ENCODE data around the gene PCDHA2. TPM values are rescaled to one million over a fixed set of nuclear protein-coding genes. Genes with fewer than 3 reads are reported as not detected.
A peak's percentile ranks its signal among the peaks of the same experiment; 100 is the strongest.

The PCDHA2 gene
- polyA plus RNA-seq (2013, experiment 1 of 2), result 0.92 TPM
- 0.97 TPM for polyA plus RNA-seq (2013, experiment 2 of 2)

DNA sequence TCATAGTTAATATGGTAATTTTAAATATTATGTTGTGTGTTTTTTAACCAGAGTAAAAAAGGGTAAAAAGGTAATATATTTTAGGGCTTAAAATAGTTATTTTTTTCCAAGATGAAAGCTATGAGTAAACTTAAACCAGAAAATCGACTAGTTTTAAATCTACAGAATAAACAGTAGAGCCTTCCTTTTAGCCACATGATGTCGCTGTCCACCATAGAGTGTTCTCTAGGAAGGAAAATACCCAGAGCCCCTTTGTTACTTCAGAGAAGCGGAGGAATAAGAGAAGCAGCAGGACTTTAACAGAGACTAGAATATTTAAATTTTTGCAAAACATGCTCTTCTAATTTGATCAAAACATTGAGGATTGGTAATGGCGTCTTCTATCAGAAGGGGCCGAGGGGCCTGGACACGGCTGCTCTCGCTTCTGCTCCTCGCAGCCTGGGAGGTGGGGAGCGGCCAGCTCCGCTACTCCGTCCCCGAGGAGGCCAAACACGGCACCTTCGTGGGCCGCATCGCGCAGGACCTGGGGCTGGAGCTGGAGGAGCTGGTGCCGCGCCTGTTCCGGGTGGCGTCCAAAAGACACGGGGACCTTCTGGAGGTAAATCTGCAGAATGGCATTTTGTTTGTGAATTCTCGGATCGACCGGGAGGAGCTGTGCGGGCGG, at the start of gene PCDHA2:
PCDHA2 (plus strand) TSS at position 258 of the 664 bp plus-strand sequence.
- Histone ChIP-seq H2AFZ (ENCODE audit: low read length) (no peak within 1 kb of the TSS), H2BK5ac (ENCODE audit: low read length) (no peak within 1 kb of the TSS), H2AK5ac (ENCODE audit: low read depth, low read length) (no peak within 1 kb of the TSS), H3K4me3 (ENCODE audit: low read length in 2 of 2) (peak within 1 kb of the TSS in 1 of 2 donors; percentile 73), H3K79me1 (ENCODE audit: low read depth, low read length) (peaks cover 3% of the 10 kb centered on the region), H3K23ac (ENCODE audit: low read depth, low read length, poor library complexity) (no peak within 1 kb of the TSS), H2BK15ac (ENCODE audit: low read length) (no peak within 1 kb of the TSS), H3K4ac (ENCODE audit: low read length) (no peak within 1 kb of the TSS), H4K8ac (ENCODE audit: low read depth, low read length) (no peak within 1 kb of the TSS), H3K36me3 (replicated peaks in 1 of 2; ENCODE audit: control insufficient read depth in 2 of 2, insufficient read depth in 2 of 2, low read length in 2 of 2) (peaks cover 0 to 8% of the 10 kb centered on the region in 2 donors), H3K14ac (ENCODE audit: low read length) (no peak within 1 kb of the TSS), H2BK12ac (ENCODE audit: low read length) (no peak within 1 kb of the TSS), H3K27ac (replicated peaks; ENCODE audit: low read length) (no peak within 1 kb of the TSS), H3K4me2 (ENCODE audit: insufficient read depth, low read length, poor library complexity, severe bottlenecking) (no peak within 1 kb of the TSS), H3K9me3 (replicated peaks in 1 of 2; ENCODE audit: control insufficient read depth in 2 of 2, insufficient read depth in 1 of 2, low read depth in 1 of 2, low read length in 2 of 2) (peaks cover 24 to 41% of the 10 kb centered on the region in 2 donors), H4K91ac (ENCODE audit: low read depth, low read length, poor library complexity) (no peak within 1 kb of the TSS), H3K18ac (ENCODE audit: low read length) (no peak within 1 kb of the TSS), H3K9ac (ENCODE audit: low read depth, low read length, poor library complexity) (no peak within 1 kb of the TSS), H2BK120ac (ENCODE audit: low read depth, low read length) (no peak within 1 kb of the TSS), H3K4me1 (ENCODE audit: control insufficient read depth in 2 of 2, insufficient read depth in 1 of 2, low read depth in 1 of 2, low read length in 2 of 2) (no peaks in the 10 kb centered on the region), H3K27me3 (ENCODE audit: control insufficient read depth in 3 of 3, insufficient read depth in 3 of 3, low read depth in 1 of 3, low read length in 3 of 3) (no peaks in the 10 kb centered on the region)
- WGBS, 2 donors (ENCODE audit: extremely low coverage in 2 of 2, insufficient read length in 2 of 2, insufficient replicate concordance in 1 of 2), result no CpG with 5 or more reads among the region's 27 CpGs
- no peak for DNase-seq (ENCODE audit: low spot score)

DNA sequence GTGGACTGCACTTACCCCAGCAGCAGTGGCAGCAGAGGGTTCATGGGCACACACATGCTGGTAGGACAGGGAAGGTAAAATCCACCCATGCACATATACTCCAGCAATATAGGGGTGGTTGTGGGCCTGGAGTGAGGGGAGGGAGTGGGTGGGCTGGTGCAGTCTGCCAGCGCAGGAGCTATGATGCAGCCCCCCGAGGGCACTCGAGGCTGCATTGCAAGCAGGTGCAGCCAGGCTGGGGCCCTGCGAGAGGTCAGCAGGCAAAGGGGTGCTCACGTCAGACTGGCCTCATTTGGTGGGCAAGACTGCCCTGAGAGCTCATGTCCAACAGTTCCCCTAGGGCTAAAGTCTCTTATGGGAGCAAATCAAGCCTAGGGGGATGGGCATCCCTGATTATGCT, 41.1 kb upstream of the PCDHA2 start:
- H3K23ac ChIP-seq (ENCODE audit: low read depth, low read length, poor library complexity), result no peak overlapping the region
- no peak overlapping the region for H3K4me3 ChIP-seq (ENCODE audit: low read length in 2 of 2)
- no peak overlapping the region for H3K4me2 ChIP-seq (ENCODE audit: insufficient read depth, low read length, poor library complexity, severe bottlenecking)
- no peak overlapping the region for H2AK5ac ChIP-seq (ENCODE audit: low read depth, low read length)
- no peak overlapping the region for H2AFZ ChIP-seq (ENCODE audit: low read length)
- H3K4me1 ChIP-seq (ENCODE audit: control insufficient read depth in 2 of 2, insufficient read depth in 1 of 2, low read depth in 1 of 2, low read length in 2 of 2), result no peaks in the 10 kb centered on the region
- no peaks in the 10 kb centered on the region for H3K79me1 ChIP-seq (ENCODE audit: low read depth, low read length)
- no peak overlapping the region for H3K9ac ChIP-seq (ENCODE audit: low read depth, low read length, poor library complexity)
- no peak overlapping the region for H2BK5ac ChIP-seq (ENCODE audit: low read length)
- H3K9me3 ChIP-seq (replicated peaks in 1 of 2; ENCODE audit: control insufficient read depth in 2 of 2, insufficient read depth in 1 of 2, low read depth in 1 of 2, low read length in 2 of 2), result peaks cover 12 to 15% of the 10 kb centered on the region in 2 donors
- no peak overlapping the region for H4K8ac ChIP-seq (ENCODE audit: low read depth, low read length)
- no peak for DNase-seq (ENCODE audit: low spot score)
- H3K27ac ChIP-seq (replicated peaks; ENCODE audit: low read length), result no peak overlapping the region
- no CpG with 5 or more reads among the region's 5 CpGs for WGBS, 2 donors (ENCODE audit: extremely low coverage in 2 of 2, insufficient read length in 2 of 2, insufficient replicate concordance in 1 of 2)
- no peak overlapping the region for H2BK120ac ChIP-seq (ENCODE audit: low read depth, low read length)
- no peaks in the 10 kb centered on the region for H3K36me3 ChIP-seq (replicated peaks in 1 of 2; ENCODE audit: control insufficient read depth in 2 of 2, insufficient read depth in 2 of 2, low read length in 2 of 2)
- H4K91ac ChIP-seq (ENCODE audit: low read depth, low read length, poor library complexity), result no peak overlapping the region
- H3K4ac ChIP-seq (ENCODE audit: low read length), result peak overlapping the region; percentile 89
- H2BK15ac ChIP-seq (ENCODE audit: low read length), result no peak overlapping the region
- no peaks in the 10 kb centered on the region for H3K27me3 ChIP-seq (ENCODE audit: control insufficient read depth in 3 of 3, insufficient read depth in 3 of 3, low read depth in 1 of 3, low read length in 3 of 3)
- peak overlapping the region; percentile 71 for H3K14ac ChIP-seq (ENCODE audit: low read length)
- H2BK12ac ChIP-seq (ENCODE audit: low read length), result no peak overlapping the region
- no peak overlapping the region for H3K18ac ChIP-seq (ENCODE audit: low read length)

DNA sequence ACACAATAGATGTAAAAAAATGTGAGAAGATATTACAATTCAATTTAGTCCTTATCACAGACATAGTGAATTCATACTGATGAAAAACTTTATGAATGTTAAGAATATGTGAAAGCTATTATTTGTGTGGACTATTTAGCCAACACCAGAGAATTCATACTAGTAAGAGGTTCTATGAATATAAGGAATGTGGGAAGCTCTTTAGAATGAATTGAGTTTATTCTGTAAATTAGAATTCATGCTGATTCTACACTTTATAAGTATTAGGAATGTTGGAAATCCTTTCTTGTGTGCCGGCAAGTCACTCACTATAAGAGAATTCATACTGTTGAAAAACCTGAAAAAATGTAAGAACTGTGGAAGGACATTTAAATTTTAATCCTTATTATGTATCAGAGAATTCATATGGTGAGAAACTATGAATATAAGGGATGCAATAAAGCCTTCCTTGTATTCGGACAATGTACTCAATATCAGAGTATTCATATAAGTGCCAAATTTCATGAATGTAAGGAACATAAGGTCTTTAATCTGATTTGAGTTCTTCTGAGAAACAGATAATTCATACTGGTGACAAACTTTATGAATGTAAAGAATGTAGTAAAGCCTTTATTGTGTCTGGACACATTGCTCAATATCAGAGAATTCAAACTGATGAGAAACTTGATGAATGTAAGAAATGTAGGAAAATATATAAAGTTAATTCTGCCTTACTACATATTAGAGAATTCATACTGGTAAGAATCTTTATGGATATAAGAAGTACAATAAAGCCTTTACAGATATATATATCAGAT, 30.3 kb upstream of the PCDHA2 start:
- no peak overlapping the region for H3K9ac ChIP-seq (ENCODE audit: low read depth, low read length, poor library complexity)
- H3K4me3 ChIP-seq (ENCODE audit: low read length in 2 of 2), result no peak overlapping the region
- H3K27ac ChIP-seq (replicated peaks; ENCODE audit: low read length), result no peak overlapping the region
- H4K8ac ChIP-seq (ENCODE audit: low read depth, low read length), result no peak overlapping the region
- no peaks in the 10 kb centered on the region for H3K27me3 ChIP-seq (ENCODE audit: control insufficient read depth in 3 of 3, insufficient read depth in 3 of 3, low read depth in 1 of 3, low read length in 3 of 3)
- H2BK15ac ChIP-seq (ENCODE audit: low read length), result no peak overlapping the region
- H3K79me1 ChIP-seq (ENCODE audit: low read depth, low read length), result no peaks in the 10 kb centered on the region
- no peak overlapping the region for H2AFZ ChIP-seq (ENCODE audit: low read length)
- no peak overlapping the region for H4K91ac ChIP-seq (ENCODE audit: low read depth, low read length, poor library complexity)
- H2BK120ac ChIP-seq (ENCODE audit: low read depth, low read length), result no peak overlapping the region
- H3K4ac ChIP-seq (ENCODE audit: low read length), result no peak overlapping the region
- H3K14ac ChIP-seq (ENCODE audit: low read length), result no peak overlapping the region
- DNase-seq (ENCODE audit: low spot score), result no peak
- H2AK5ac ChIP-seq (ENCODE audit: low read depth, low read length), result no peak overlapping the region
- peaks cover 8 to 60% of the 10 kb centered on the region in 2 donors for H3K9me3 ChIP-seq (replicated peaks in 1 of 2; ENCODE audit: control insufficient read depth in 2 of 2, insufficient read depth in 1 of 2, low read depth in 1 of 2, low read length in 2 of 2)
- no peak overlapping the region for H3K18ac ChIP-seq (ENCODE audit: low read length)
- H3K23ac ChIP-seq (ENCODE audit: low read depth, low read length, poor library complexity), result no peak overlapping the region
- H3K4me1 ChIP-seq (ENCODE audit: control insufficient read depth in 2 of 2, insufficient read depth in 1 of 2, low read depth in 1 of 2, low read length in 2 of 2), result no peaks in the 10 kb centered on the region
- H2BK12ac ChIP-seq (ENCODE audit: low read length), result no peak overlapping the region
- no peak overlapping the region for H3K4me2 ChIP-seq (ENCODE audit: insufficient read depth, low read length, poor library complexity, severe bottlenecking)
- no peaks in the 10 kb centered on the region for H3K36me3 ChIP-seq (replicated peaks in 1 of 2; ENCODE audit: control insufficient read depth in 2 of 2, insufficient read depth in 2 of 2, low read length in 2 of 2)
- H2BK5ac ChIP-seq (ENCODE audit: low read length), result no peak overlapping the region
- no CpG with 5 or more reads among the region's 2 CpGs for WGBS, 2 donors (ENCODE audit: extremely low coverage in 2 of 2, insufficient read length in 2 of 2, insufficient replicate concordance in 1 of 2)

DNA sequence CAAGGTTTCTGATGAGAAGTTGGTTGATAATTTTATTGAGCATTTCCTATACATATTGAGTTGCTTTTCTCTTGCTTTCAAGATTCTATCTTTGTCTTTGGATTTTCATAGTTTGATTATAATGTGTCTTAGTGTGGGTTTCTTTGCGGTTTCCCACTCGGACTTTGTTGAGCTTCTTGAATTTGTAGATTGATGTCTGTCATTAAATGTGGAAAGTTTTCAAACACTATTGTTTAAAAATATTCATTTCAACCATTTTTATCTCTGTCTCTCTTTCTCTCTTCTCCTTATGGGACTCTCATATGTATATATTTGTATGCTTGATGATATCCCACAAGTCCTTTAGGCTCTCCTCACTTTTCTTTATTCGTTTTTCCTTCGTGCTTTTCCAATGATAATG, 27.2 kb upstream of the PCDHA2 start:
- H3K4me2 ChIP-seq (ENCODE audit: insufficient read depth, low read length, poor library complexity, severe bottlenecking), result no peak overlapping the region
- H3K27me3 ChIP-seq (ENCODE audit: control insufficient read depth in 3 of 3, insufficient read depth in 3 of 3, low read depth in 1 of 3, low read length in 3 of 3), result no peaks in the 10 kb centered on the region
- no peaks in the 10 kb centered on the region for H3K36me3 ChIP-seq (replicated peaks in 1 of 2; ENCODE audit: control insufficient read depth in 2 of 2, insufficient read depth in 2 of 2, low read length in 2 of 2)
- no peak overlapping the region for H2AFZ ChIP-seq (ENCODE audit: low read length)
- H3K9me3 ChIP-seq (replicated peaks in 1 of 2; ENCODE audit: control insufficient read depth in 2 of 2, insufficient read depth in 1 of 2, low read depth in 1 of 2, low read length in 2 of 2), result peaks cover 9 to 51% of the 10 kb centered on the region in 2 donors
- no peak overlapping the region for H3K18ac ChIP-seq (ENCODE audit: low read length)
- DNase-seq (ENCODE audit: low spot score), result no peak
- no CpG with 5 or more reads among the region's 4 CpGs for WGBS, 2 donors (ENCODE audit: extremely low coverage in 2 of 2, insufficient read length in 2 of 2, insufficient replicate concordance in 1 of 2)
- H3K4me3 ChIP-seq (ENCODE audit: low read length in 2 of 2), result no peak overlapping the region
- no peak overlapping the region for H4K8ac ChIP-seq (ENCODE audit: low read depth, low read length)
- H3K4me1 ChIP-seq (ENCODE audit: control insufficient read depth in 2 of 2, insufficient read depth in 1 of 2, low read depth in 1 of 2, low read length in 2 of 2), result no peaks in the 10 kb centered on the region
- H4K91ac ChIP-seq (ENCODE audit: low read depth, low read length, poor library complexity), result no peak overlapping the region
- no peak overlapping the region for H2AK5ac ChIP-seq (ENCODE audit: low read depth, low read length)
- H3K14ac ChIP-seq (ENCODE audit: low read length), result no peak overlapping the region
- H3K9ac ChIP-seq (ENCODE audit: low read depth, low read length, poor library complexity), result no peak overlapping the region
- H2BK12ac ChIP-seq (ENCODE audit: low read length), result no peak overlapping the region
- no peak overlapping the region for H3K23ac ChIP-seq (ENCODE audit: low read depth, low read length, poor library complexity)
- no peak overlapping the region for H2BK120ac ChIP-seq (ENCODE audit: low read depth, low read length)
- no peak overlapping the region for H2BK5ac ChIP-seq (ENCODE audit: low read length)
- H2BK15ac ChIP-seq (ENCODE audit: low read length), result no peak overlapping the region
- H3K27ac ChIP-seq (replicated peaks; ENCODE audit: low read length), result no peak overlapping the region
- no peak overlapping the region for H3K4ac ChIP-seq (ENCODE audit: low read length)
- no peaks in the 10 kb centered on the region for H3K79me1 ChIP-seq (ENCODE audit: low read depth, low read length)
